ENCODE results near the gene NCBP2. TPM values are rescaled to one million over a fixed set of nuclear protein-coding genes. Genes with fewer than 3 reads are reported as not detected.
A peak's percentile ranks its signal among the peaks of the same experiment; 100 is the strongest.

The NCBP2 gene
- total and polyA plus RNA-seq, 5 donors from 2014 or later: 46.0 to 78.0 (median 69.5) TPM

DNA sequence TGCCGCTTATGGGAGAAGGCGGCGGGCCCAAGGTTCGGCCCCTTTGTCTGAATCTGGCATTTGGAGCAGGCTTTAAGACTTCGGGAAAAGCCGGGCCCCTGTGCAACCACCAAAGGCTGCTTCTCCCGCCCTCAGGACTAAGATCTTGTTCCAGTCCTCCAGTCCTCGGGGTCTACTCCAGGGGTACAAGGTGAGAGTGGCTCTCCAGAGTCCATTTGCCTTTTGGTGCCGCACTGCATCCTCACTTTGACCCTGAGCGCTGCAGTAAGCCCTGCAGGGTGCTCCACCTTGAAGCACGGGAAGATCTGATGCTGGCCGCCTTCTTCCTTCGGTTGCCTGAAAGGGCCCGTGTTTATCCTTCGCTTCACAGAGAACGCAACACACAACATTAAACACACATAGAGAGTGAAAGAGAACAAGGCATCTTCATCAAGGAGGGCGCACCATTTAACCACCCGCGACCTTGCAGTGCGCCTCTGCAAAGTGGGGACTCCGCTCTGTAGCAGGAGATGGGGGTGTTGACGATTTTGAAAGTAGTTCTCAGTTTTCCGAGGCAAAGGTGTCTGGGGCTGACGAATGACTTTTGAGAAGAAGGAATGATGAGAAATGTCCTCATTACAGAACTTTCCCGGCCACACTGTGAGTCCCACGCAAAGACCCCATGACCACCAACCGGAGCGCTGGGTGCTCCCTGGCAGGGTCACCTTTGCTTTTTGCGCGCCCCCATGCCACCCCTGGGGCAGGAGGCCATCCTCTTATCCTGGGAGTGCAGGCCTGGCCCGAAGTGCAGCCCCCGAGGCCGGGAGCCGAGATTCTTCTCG, 25.3 kb upstream of the NCBP2 start:
- Mint-ChIP-seq H3K4me3 (peak overlapping the region; percentile 75 to 90 (median 86)), H3K36me3 (no peaks in the 10 kb centered on the region), H3K9me3 (peaks cover 0 to 2% (median 0%) of the 10 kb centered on the region in 7 donors), H3K4me1 (peaks cover 0 to 18% (median 4%) of the 10 kb centered on the region in 4 donors), H3K27me3 (peaks cover 24% of the 10 kb centered on the region), H3K27ac (no peak overlapping the region)
- peaks cover 3% of the 10 kb centered on the region for H3K27me3 ChIP-seq (ENCODE audit: control insufficient read depth, insufficient read depth, low read length)
- DNase-seq (no peak), ATAC-seq (ENCODE audit: low read depth in 2 of 2) (no peak)
- no peaks in the 10 kb centered on the region for H3K36me3 ChIP-seq (ENCODE audit: control insufficient read depth, insufficient read depth, low read length)
- H3K4me1 ChIP-seq (ENCODE audit: control insufficient read depth, insufficient read depth, low read length, poor library complexity, severe bottlenecking): peaks cover 11% of the 10 kb centered on the region
- H3K9me3 ChIP-seq (ENCODE audit: control insufficient read depth in 2 of 2, low read length in 2 of 2): no peaks in the 10 kb centered on the region
- no peak overlapping the region for H3K4me3 ChIP-seq (ENCODE audit: low read depth, low read length)
- H3K27ac ChIP-seq (ENCODE audit: insufficient read depth, low read length, poor library complexity, severe bottlenecking): no peak overlapping the region

DNA sequence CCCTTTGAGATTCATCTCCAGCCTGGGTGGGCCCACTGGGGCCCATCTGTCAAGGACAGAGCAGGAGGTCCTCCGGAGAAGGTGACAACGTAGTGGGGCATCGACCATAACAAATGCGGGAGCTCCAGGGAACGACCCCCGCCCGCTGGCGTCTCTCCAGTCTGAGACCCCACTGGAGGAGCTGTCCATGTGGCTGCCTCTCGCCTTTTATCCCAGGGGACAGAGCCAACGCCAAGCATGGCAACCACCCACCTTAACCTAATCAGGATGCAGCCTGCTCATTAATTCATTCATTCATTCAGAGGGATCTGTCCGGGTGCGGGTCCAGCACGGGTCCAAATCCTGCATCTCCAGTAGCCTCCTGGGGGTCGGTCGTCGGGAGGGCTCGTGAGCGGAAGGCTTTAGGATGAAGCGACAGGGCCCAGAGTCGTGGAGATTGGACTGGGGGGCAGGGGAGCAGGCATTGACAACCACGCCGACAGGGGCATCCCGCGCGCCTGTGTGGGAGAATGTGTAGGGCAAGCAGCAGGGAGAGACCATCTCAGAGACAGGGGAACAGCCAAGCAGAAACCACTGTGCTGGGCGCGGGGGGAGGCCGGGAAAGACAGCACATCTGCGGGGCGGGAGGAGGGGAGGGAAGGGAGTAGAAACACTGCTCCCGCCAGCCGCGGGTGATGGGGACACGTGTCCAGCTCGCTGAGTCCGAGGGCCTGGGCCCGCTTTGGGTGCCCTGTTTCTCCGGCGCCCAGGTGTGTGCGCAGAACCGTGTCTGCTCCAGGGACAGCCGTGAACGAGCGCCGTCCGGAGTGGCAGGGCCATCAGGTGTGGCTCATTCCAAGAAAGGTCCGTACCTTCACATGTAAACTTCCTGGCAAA, 24.4 kb upstream of the NCBP2 start:
- H3K27me3 ChIP-seq (ENCODE audit: control insufficient read depth, insufficient read depth, low read length): peaks cover 3% of the 10 kb centered on the region
- ATAC-seq (ENCODE audit: low read depth in 2 of 2) (no peak), DNase-seq (no peak)
- no peak overlapping the region for H3K4me3 ChIP-seq (ENCODE audit: low read depth, low read length)
- Mint-ChIP-seq H3K9me3 (peaks cover 0 to 2% (median 0%) of the 10 kb centered on the region in 7 donors), H3K27ac (no peak overlapping the region), H3K27me3 (peaks cover 24% of the 10 kb centered on the region), H3K4me3 (peak overlapping the region in 3 of 4 donors; percentile 24 to 90 (median 90)), H3K4me1 (peaks cover 0 to 18% (median 5%) of the 10 kb centered on the region in 4 donors), H3K36me3 (no peaks in the 10 kb centered on the region)
- no peak overlapping the region for H3K27ac ChIP-seq (ENCODE audit: insufficient read depth, low read length, poor library complexity, severe bottlenecking)
- peaks cover 11% of the 10 kb centered on the region for H3K4me1 ChIP-seq (ENCODE audit: control insufficient read depth, insufficient read depth, low read length, poor library complexity, severe bottlenecking)
- H3K9me3 ChIP-seq (ENCODE audit: control insufficient read depth in 2 of 2, low read length in 2 of 2): no peaks in the 10 kb centered on the region
- H3K36me3 ChIP-seq (ENCODE audit: control insufficient read depth, insufficient read depth, low read length): no peaks in the 10 kb centered on the region

GRCh38 chr3:196965804-196966173, 23.5 kb upstream of the NCBP2 start:
- H3K27me3 ChIP-seq (ENCODE audit: control insufficient read depth, insufficient read depth, low read length): no peaks in the 10 kb centered on the region
- peaks cover 0 to 2% (median 0%) of the 10 kb centered on the region in 7 donors for H3K9me3 Mint-ChIP-seq
- H3K36me3 Mint-ChIP-seq: no peaks in the 10 kb centered on the region
- ATAC-seq (ENCODE audit: low read depth in 2 of 2) (no peak), DNase-seq (no peak)
- H3K4me3 ChIP-seq (ENCODE audit: low read depth, low read length): no peak overlapping the region
- peaks cover 24% of the 10 kb centered on the region for H3K27me3 Mint-ChIP-seq
- H3K9me3 ChIP-seq (ENCODE audit: control insufficient read depth in 2 of 2, low read length in 2 of 2): no peaks in the 10 kb centered on the region
- peak overlapping the region in 1 of 4 donors; percentile 90 for H3K4me3 Mint-ChIP-seq
- H3K4me1 Mint-ChIP-seq: peaks cover 0 to 18% (median 5%) of the 10 kb centered on the region in 4 donors
- H3K4me1 ChIP-seq (ENCODE audit: control insufficient read depth, insufficient read depth, low read length, poor library complexity, severe bottlenecking): peaks cover 11% of the 10 kb centered on the region
- no peak overlapping the region for H3K27ac Mint-ChIP-seq
- H3K36me3 ChIP-seq (ENCODE audit: control insufficient read depth, insufficient read depth, low read length): no peaks in the 10 kb centered on the region
- H3K27ac ChIP-seq (ENCODE audit: insufficient read depth, low read length, poor library complexity, severe bottlenecking): no peak overlapping the region

- Histone ChIP-seq H3K27me3 (ENCODE audit: control insufficient read depth, insufficient read depth, low read length) (no peaks in the 10 kb centered on the region), H3K36me3 (ENCODE audit: control insufficient read depth, insufficient read depth, low read length) (no peaks in the 10 kb centered on the region), H3K4me3 (ENCODE audit: low read depth, low read length) (no peak overlapping the region), H3K9me3 (ENCODE audit: control insufficient read depth in 2 of 2, low read length in 2 of 2) (no peaks in the 10 kb centered on the region), H3K27ac (ENCODE audit: insufficient read depth, low read length, poor library complexity, severe bottlenecking) (no peak overlapping the region), H3K4me1 (ENCODE audit: control insufficient read depth, insufficient read depth, low read length, poor library complexity, severe bottlenecking) (peaks cover 11% of the 10 kb centered on the region)
- H3K4me1 Mint-ChIP-seq: peaks cover 0 to 14% (median 3%) of the 10 kb centered on the region in 4 donors
- peak overlapping the region in 2 of 4 donors; percentile 84 to 90 for H3K4me3 Mint-ChIP-seq
- DNase-seq (no peak), ATAC-seq (ENCODE audit: low read depth in 2 of 2) (no peak)
- H3K27ac Mint-ChIP-seq: no peak overlapping the region
- peaks cover 0 to 2% (median 0%) of the 10 kb centered on the region in 7 donors for H3K9me3 Mint-ChIP-seq
- H3K27me3 Mint-ChIP-seq: peaks cover 27% of the 10 kb centered on the region
- no peaks in the 10 kb centered on the region for H3K36me3 Mint-ChIP-seq
Observed at GRCh38 chr3:196965112-196965803, 22.9 kb upstream of the NCBP2 start.

- H3K9me3 Mint-ChIP-seq: peaks cover 0 to 3% (median 0%) of the 10 kb centered on the region in 7 donors
- Histone ChIP-seq H3K9me3 (ENCODE audit: control insufficient read depth in 2 of 2, low read length in 2 of 2) (no peaks in the 10 kb centered on the region), H3K4me1 (ENCODE audit: control insufficient read depth, insufficient read depth, low read length, poor library complexity, severe bottlenecking) (peaks cover 8% of the 10 kb centered on the region), H3K4me3 (ENCODE audit: low read depth, low read length) (no peak overlapping the region), H3K27me3 (ENCODE audit: control insufficient read depth, insufficient read depth, low read length) (no peaks in the 10 kb centered on the region), H3K27ac (ENCODE audit: insufficient read depth, low read length, poor library complexity, severe bottlenecking) (no peak overlapping the region), H3K36me3 (ENCODE audit: control insufficient read depth, insufficient read depth, low read length) (no peaks in the 10 kb centered on the region)
- ATAC-seq (ENCODE audit: low read depth in 2 of 2) (no peak), DNase-seq (no peak)
- H3K4me3 Mint-ChIP-seq: no peak overlapping the region
- H3K4me1 Mint-ChIP-seq: peaks cover 0 to 12% (median 2%) of the 10 kb centered on the region in 4 donors
- H3K27me3 Mint-ChIP-seq: peaks cover 34% of the 10 kb centered on the region
- H3K27ac Mint-ChIP-seq: no peak overlapping the region
- no peaks in the 10 kb centered on the region for H3K36me3 Mint-ChIP-seq
Observed at GRCh38 chr3:196963631-196963953, 21.3 kb upstream of the NCBP2 start.

GRCh38 chr3:196962930-196963630, 20.8 kb upstream of the NCBP2 start:
- H3K9me3 Mint-ChIP-seq: peaks cover 0 to 3% (median 0%) of the 10 kb centered on the region in 7 donors
- DNase-seq (no peak), ATAC-seq (ENCODE audit: low read depth in 2 of 2) (no peak)
- H3K36me3 ChIP-seq (ENCODE audit: control insufficient read depth, insufficient read depth, low read length): no peaks in the 10 kb centered on the region
- no peak overlapping the region for H3K4me3 Mint-ChIP-seq
- no peaks in the 10 kb centered on the region for H3K9me3 ChIP-seq (ENCODE audit: control insufficient read depth in 2 of 2, low read length in 2 of 2)
- H3K4me3 ChIP-seq (ENCODE audit: low read depth, low read length): no peak overlapping the region
- H3K27me3 Mint-ChIP-seq: peaks cover 33% of the 10 kb centered on the region
- no peaks in the 10 kb centered on the region for H3K36me3 Mint-ChIP-seq
- H3K27ac ChIP-seq (ENCODE audit: insufficient read depth, low read length, poor library complexity, severe bottlenecking): no peak overlapping the region
- peaks cover 0 to 10% (median 2%) of the 10 kb centered on the region in 4 donors for H3K4me1 Mint-ChIP-seq
- H3K4me1 ChIP-seq (ENCODE audit: control insufficient read depth, insufficient read depth, low read length, poor library complexity, severe bottlenecking): peaks cover 4% of the 10 kb centered on the region
- H3K27me3 ChIP-seq (ENCODE audit: control insufficient read depth, insufficient read depth, low read length): no peaks in the 10 kb centered on the region
- no peak overlapping the region for H3K27ac Mint-ChIP-seq
